Fibroblast of villous mesenchyme (primary cell): Measurements from ENCODE around the gene SMIM27. TPM values are rescaled to one million over a fixed set of nuclear protein-coding genes. Genes with fewer than 3 reads are reported as not detected.
"Not testable (repeated sequence)": the region's sequence is repeated elsewhere in the genome, so short reads cannot be mapped to it uniquely, and the experiment has no call there.

ENCODE experiments used
- DNase-seq: peaks from one replicate; pipeline ENCODE4 v3.0.0-alpha.2; 2010; ENCODE audit warnings: low read depth
- H3K4me3 ChIP-seq: 2 replicates; pipeline ENCODE4 v1.5.1; 2011; ENCODE audit warnings: low read depth, mild to moderate bottlenecking, low read length
- CTCF ChIP-seq: IDR thresholded peaks from 2 replicates; pipeline ENCODE4 v1.5.1; 2012; ENCODE audit warnings: low read depth, mild to moderate bottlenecking, low read length; ENCODE audit not compliant: insufficient read depth
- total RNA-seq: library from RNA; depleted of rRNA; stranded (reverse); fragments of >200 nt; gene quantifications from 2 replicates; pipeline ENCODE4 v1.2.3, GENCODE V29; 2012

SMIM27 gene
- total RNA-seq, result 1.7 and 2.6 TPM in 2 replicates

- peak; percentile 90 for DNase-seq
- peak within 1 kb of the TSS; percentile 89 for H3K4me3 ChIP-seq
- TF ChIP-seq CTCF, result no peak
Observed at GRCh38 chr9:32552172-32552872, at the start of gene SMIM27, which contains the start of gene TOPORS. Gene SMIM27, plus strand, starts transcription at chr9:32552327. Its CDS starts 108 bp downstream, at chr9:32552435. Gene TOPORS, minus strand, starts transcription at chr9:32552586. Its CDS starts 150 bp downstream, at chr9:32552436.

GRCh38 chr9:32502464-32502863, 49.7 kb upstream of the SMIM27 start:
- H3K4me3 ChIP-seq, result no peak overlapping the region
- DNase-seq, result peak; percentile 34
- no peak for TF ChIP-seq CTCF

- DNase-seq, result no peak
- TF ChIP-seq CTCF, result no peak
- H3K4me3 ChIP-seq, result no peak overlapping the region
Observed at GRCh38 chr9:32503008-32503407, 49.1 kb upstream of the SMIM27 start.

GRCh38 chr9:32508728-32509127, 43.4 kb upstream of the SMIM27 start:
- no peak for DNase-seq
- no peak overlapping the region for H3K4me3 ChIP-seq
- TF ChIP-seq CTCF, result no peak

GRCh38 chr9:32516241-32516640, 35.9 kb upstream of the SMIM27 start:
- DNase-seq, result no peak
- no peak overlapping the region for H3K4me3 ChIP-seq
- TF ChIP-seq CTCF, result no peak

- DNase-seq, result no peak
- TF ChIP-seq CTCF, result no peak
Observed at GRCh38 chr9:32518276-32518675, 33.9 kb upstream of the SMIM27 start.

GRCh38 chr9:32523910-32524309, 28.2 kb upstream of the SMIM27 start:
- no peak overlapping the region for H3K4me3 ChIP-seq
- no peak for TF ChIP-seq CTCF
- DNase-seq, result no peak

More at GRCh38 chr9:32518276-32518675, 33.9 kb upstream of the SMIM27 start:
- H3K4me3 ChIP-seq, result no peak overlapping the region

- peak overlapping the region; percentile 80 for H3K4me3 ChIP-seq
- not testable (repeated sequence) for DNase-seq
Observed at GRCh38 chr9:32524558-32524891, 27.6 kb upstream of the SMIM27 start.
